ENCODE data around the gene DNAH8. TPM values are rescaled to one million over a fixed set of nuclear protein-coding genes. Genes with fewer than 3 reads are reported as not detected.

The DNAH8 gene
- total and polyA plus RNA-seq, 7 donors: under 0.01 to 0.22 TPM; not detected in 5

- H3K9me3 ChIP-seq: no peaks in the 10 kb centered on the region
- DNase-seq: no peak
- intact Hi-C loops (cut with DNase I): no loop called here
- H3K4me1 ChIP-seq: no peaks in the 10 kb centered on the region
- H3K27me3 ChIP-seq: no peaks in the 10 kb centered on the region
- WGBS, 2 donors: 70 to 71% methylated on average over 4 of the region's 4 CpGs
- no peaks in the 10 kb centered on the region for H3K36me3 ChIP-seq
- TF ChIP-seq POLR2A (IDR thresholded peaks at IDR 0.05): no peak
- TF ChIP-seq, protein P1, sequence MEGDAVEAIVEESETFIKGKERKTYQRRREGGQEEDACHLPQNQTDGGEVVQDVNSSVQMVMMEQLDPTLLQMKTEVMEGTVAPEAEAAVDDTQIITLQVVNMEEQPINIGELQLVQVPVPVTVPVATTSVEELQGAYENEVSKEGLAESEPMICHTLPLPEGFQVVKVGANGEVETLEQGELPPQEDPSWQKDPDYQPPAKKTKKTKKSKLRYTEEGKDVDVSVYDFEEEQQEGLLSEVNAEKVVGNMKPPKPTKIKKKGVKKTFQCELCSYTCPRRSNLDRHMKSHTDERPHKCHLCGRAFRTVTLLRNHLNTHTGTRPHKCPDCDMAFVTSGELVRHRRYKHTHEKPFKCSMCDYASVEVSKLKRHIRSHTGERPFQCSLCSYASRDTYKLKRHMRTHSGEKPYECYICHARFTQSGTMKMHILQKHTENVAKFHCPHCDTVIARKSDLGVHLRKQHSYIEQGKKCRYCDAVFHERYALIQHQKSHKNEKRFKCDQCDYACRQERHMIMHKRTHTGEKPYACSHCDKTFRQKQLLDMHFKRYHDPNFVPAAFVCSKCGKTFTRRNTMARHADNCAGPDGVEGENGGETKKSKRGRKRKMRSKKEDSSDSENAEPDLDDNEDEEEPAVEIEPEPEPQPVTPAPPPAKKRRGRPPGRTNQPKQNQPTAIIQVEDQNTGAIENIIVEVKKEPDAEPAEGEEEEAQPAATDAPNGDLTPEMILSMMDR (IDR thresholded peaks at IDR 0.05): no peak
- no peak for TF ChIP-seq POLR2AphosphoS5 (IDR thresholded peaks at IDR 0.05)
- TF ChIP-seq EP300 (IDR thresholded peaks at IDR 0.05): no peak
- H3K4me3 ChIP-seq: no peak overlapping the region
- no peak overlapping the region for H3K27ac ChIP-seq
Observed at GRCh38 chr6:39017547-39017880, 302.4 kb downstream of the DNAH8 start.

DNA sequence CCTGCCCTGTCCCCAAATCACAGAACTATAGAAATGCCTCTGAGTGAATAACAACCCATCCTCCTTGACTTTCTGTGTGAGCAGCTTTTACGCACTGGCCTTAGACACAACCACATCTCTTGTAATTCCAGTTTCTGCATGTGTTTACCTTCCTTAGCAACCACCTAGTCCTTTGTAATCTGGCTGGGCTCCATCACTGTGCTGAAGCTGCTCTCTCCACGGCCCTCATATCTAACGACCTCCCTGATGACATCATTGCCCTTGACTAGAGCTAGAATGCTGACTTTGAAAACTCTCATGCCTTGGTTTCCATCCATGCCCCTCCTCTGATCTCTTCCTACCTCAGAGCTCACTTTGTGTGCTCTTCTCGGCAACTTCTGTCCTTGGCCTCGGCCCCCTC, 303.0 kb downstream of the DNAH8 start:
- no peak for DNase-seq
- Histone ChIP-seq H3K27ac (no peak overlapping the region), H3K4me3 (no peak overlapping the region)

GRCh38 chr6:39020136-39020535, 305.0 kb downstream of the DNAH8 start:
- Histone ChIP-seq H3K27ac (no peak overlapping the region), H3K27me3 (no peaks in the 10 kb centered on the region), H3K9me3 (no peaks in the 10 kb centered on the region), H3K36me3 (no peaks in the 10 kb centered on the region), H3K4me3 (no peak overlapping the region), H3K4me1 (no peaks in the 10 kb centered on the region)
- WGBS, 2 donors: 31 to 64% methylated on average over 2 of the region's 2 CpGs
- TF ChIP-seq, protein P1 (IDR thresholded peaks at IDR 0.05): no peak
- TF ChIP-seq EP300 (IDR thresholded peaks at IDR 0.05) (no peak), POLR2A (IDR thresholded peaks at IDR 0.05) (no peak), POLR2AphosphoS5 (IDR thresholded peaks at IDR 0.05) (no peak)
- intact Hi-C loops (cut with DNase I): no loop called here
- DNase-seq: no peak

More for the DNA sequence above, 303.0 kb downstream of the DNAH8 start:
- WGBS, 2 donors: 44 to 67% methylated on average over 5 of the region's 5 CpGs
- Histone ChIP-seq H3K36me3 (no peaks in the 10 kb centered on the region), H3K27me3 (no peaks in the 10 kb centered on the region), H3K4me1 (no peaks in the 10 kb centered on the region), H3K9me3 (no peaks in the 10 kb centered on the region)
- intact Hi-C loops (cut with DNase I): no loop called here
- TF ChIP-seq POLR2A (IDR thresholded peaks at IDR 0.05) (no peak), POLR2AphosphoS5 (IDR thresholded peaks at IDR 0.05) (no peak), EP300 (IDR thresholded peaks at IDR 0.05) (no peak)
- TF ChIP-seq, protein P1 (IDR thresholded peaks at IDR 0.05): no peak

- Histone ChIP-seq H3K9me3 (no peaks in the 10 kb centered on the region), H3K4me3 (no peak overlapping the region), H3K4me1 (no peaks in the 10 kb centered on the region), H3K36me3 (no peaks in the 10 kb centered on the region), H3K27me3 (no peaks in the 10 kb centered on the region), H3K27ac (no peak overlapping the region)
- WGBS, 2 donors: 75 to 78% methylated on average over 2 of the region's 2 CpGs
- intact Hi-C loops (cut with DNase I): no loop called here
- TF ChIP-seq POLR2A (IDR thresholded peaks at IDR 0.05) (no peak), EP300 (IDR thresholded peaks at IDR 0.05) (no peak), POLR2AphosphoS5 (IDR thresholded peaks at IDR 0.05) (no peak)
- TF ChIP-seq, protein P1 (IDR thresholded peaks at IDR 0.05): no peak
- DNase-seq: no peak
Observed at GRCh38 chr6:39021041-39021440, 305.9 kb downstream of the DNAH8 start.

GRCh38 chr6:39021779-39022178, 306.7 kb downstream of the DNAH8 start:
- Histone ChIP-seq H3K9me3 (no peaks in the 10 kb centered on the region), H3K4me1 (no peaks in the 10 kb centered on the region), H3K27ac (no peak overlapping the region), H3K36me3 (no peaks in the 10 kb centered on the region), H3K4me3 (no peak overlapping the region), H3K27me3 (no peaks in the 10 kb centered on the region)
- TF ChIP-seq, protein P1 (IDR thresholded peaks at IDR 0.05): no peak
- no peak for TF ChIP-seq POLR2A (IDR thresholded peaks at IDR 0.05)
- no peak for TF ChIP-seq EP300 (IDR thresholded peaks at IDR 0.05)
- TF ChIP-seq POLR2AphosphoS5 (IDR thresholded peaks at IDR 0.05): no peak
- DNase-seq: no peak
- intact Hi-C loops (cut with DNase I): no loop called here
- WGBS, 2 donors: 68 to 74% methylated on average over 1 of the region's 1 CpG

All from sigmoid colon (tissue), 7 donors.